B cell (primary cell): ENCODE data around the gene AMZ1.

ENCODE experiments used
- EZH2 ChIP-seq: IDR thresholded peaks from 2 replicates; pipeline ENCODE4 v1.6.1; 2012; ENCODE audit warnings: borderline replicate concordance, low read depth, mild to moderate bottlenecking, moderate library complexity, low read length; ENCODE audit not compliant: insufficient read depth, poor library complexity, severe bottlenecking
- TF ChIP-seq, protein P1 (sequence below): fragments of 200-600 bp; IDR thresholded peaks from one replicate; pipeline ENCODE4 v1.8.0; 2022; ENCODE audit warnings: antibody characterized with exemption, mild to moderate bottlenecking

DNA sequence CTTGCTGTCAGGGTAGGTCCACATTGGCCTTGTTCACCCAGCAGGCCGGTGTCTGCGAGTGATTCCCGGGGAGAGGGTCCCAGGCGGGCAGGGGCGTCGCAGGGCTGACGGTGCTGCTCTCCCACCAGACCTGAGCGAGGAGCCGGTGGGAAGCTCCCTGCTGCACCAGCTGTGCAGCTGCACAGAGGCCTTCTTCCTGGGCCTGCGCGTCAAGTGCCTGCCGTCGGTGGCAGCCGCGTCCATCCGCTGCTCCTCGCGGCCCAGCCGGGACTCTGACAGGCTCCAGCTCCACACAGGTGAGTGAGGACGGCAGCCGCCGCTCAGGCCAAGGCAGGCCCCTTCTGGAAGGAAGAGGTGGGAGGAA lies 14.6 kb downstream of the AMZ1 start:
- TF ChIP-seq, protein P1, sequence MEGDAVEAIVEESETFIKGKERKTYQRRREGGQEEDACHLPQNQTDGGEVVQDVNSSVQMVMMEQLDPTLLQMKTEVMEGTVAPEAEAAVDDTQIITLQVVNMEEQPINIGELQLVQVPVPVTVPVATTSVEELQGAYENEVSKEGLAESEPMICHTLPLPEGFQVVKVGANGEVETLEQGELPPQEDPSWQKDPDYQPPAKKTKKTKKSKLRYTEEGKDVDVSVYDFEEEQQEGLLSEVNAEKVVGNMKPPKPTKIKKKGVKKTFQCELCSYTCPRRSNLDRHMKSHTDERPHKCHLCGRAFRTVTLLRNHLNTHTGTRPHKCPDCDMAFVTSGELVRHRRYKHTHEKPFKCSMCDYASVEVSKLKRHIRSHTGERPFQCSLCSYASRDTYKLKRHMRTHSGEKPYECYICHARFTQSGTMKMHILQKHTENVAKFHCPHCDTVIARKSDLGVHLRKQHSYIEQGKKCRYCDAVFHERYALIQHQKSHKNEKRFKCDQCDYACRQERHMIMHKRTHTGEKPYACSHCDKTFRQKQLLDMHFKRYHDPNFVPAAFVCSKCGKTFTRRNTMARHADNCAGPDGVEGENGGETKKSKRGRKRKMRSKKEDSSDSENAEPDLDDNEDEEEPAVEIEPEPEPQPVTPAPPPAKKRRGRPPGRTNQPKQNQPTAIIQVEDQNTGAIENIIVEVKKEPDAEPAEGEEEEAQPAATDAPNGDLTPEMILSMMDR, result no peak
- TF ChIP-seq EZH2, result no peak
